NCI-H446 (cell line): ENCODE results near the gene MCF2L.
"Not testable (repeated sequence)": the region's sequence is repeated elsewhere in the genome, so short reads cannot be mapped to it uniquely, and the experiment has no call there.

Experiments used
- DNase-seq, 2 experiments: peaks; one replicate each; lab custom pipeline; 2025; lab: John Stamatoyannopoulos, UW

MCF2L gene

GRCh38 chr13:113050734-113051431 is 81.9 kb downstream of the MCF2L start:
- DNase-seq: no peak

GRCh38 chr13:113051641-113052040 is 82.6 kb downstream of the MCF2L start:
- no peak for DNase-seq

GRCh38 chr13:113052206-113052605 is 83.2 kb downstream of the MCF2L start:
- no peak for DNase-seq

DNA sequence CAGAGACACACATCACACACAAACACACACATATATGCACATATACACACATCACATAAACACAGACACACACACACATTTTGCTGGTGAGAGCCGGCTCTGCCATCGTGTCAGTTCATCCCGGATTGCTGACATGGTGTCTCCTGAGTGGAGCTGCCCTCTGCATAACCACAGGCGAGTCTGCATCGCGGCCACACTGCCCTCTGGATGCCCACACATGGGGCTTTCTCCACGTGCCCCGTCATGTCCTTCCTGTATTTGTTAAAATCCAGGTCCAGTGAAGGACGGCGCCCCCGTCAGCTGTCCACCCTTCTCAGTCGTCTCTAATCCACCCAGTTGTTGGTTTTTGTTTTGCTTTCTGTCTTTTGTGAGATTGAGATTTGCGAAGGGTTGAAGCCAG is 84.0 kb downstream of the MCF2L start:
- DNase-seq: no peak

DNA sequence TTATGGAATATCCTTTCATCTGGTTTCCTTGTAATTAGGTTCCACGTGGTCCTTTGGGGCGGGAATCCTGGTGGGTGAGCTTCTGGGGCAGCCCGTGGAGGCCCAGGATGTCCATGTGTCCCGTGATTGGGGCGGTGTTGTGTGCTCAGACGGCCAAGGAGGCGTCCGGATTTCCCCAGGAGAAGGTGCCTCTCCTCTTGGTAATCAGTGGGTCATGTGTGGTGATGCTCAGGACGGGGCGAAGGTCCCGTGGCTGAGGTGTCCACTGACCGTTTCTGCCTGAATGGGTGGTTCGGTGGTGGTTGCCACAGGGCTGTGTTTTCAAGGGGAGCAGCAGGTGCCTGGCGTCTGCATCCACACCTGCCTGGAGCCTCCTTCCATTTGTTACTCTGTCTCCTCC is 84.4 kb downstream of the MCF2L start:
- no peak for DNase-seq

DNA sequence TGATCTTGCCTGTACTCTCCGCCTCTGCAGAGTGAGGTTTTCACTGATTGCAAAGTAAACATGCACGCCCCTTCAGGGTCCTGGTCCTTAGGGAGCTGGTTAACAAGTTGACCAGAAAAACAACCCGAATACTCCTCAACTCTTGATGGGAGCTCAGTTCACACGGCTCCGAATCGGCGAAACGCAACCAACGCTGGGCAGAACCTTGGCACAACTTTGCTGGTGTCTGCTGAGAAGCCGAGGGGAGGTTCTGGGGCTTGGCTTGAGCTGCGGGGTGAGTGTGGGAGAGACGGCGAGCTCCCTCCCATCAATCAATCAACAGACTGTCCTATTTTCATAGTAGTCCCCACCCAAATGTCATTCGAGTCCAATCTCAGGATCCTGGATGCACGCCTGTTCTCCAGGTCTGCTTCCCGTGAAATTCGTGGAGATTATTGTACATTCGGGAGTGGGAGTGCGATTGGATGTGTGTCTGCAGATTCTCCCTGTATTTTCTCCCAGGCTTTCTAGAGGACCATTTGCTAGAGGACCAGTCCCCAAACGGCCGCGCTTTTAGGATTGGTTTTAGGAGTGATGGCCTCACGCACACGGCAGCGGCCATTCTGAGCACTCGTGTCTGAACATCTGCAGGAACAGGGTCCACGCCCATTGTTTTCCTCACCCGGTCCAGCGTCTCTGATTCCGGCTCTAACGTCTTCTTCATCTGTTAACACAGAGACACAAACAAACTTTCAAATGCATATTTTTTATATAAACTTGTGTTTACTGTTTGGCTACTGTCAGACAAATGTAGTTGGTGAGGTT is 85.0 kb downstream of the MCF2L start:
- no peak for DNase-seq

DNA sequence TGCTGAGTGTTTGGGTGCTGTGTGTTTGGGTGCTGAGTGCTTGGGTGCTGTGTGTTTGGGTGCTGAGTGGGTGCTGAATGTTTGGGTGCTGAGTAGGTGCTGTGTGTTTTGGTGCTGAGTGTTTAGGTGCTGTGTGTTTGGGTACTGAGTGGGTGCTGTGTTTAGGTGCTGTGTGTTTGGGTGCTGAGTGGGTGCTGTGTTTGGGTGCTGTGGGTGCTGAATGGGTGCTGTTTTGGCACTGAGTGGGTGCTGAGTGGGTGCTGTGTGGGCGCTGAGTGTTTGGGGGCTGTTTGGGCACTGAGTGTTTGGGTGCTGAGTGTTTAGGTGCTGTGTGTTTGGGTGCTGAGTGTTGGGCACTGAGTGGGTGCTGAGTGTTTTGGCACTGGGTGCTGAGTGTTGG is 88.1 kb downstream of the MCF2L start:
- DNase-seq: no peak

GRCh38 chr13:113057559-113057958 is 88.5 kb downstream of the MCF2L start:
- DNase-seq: not testable (repeated sequence)

DNA sequence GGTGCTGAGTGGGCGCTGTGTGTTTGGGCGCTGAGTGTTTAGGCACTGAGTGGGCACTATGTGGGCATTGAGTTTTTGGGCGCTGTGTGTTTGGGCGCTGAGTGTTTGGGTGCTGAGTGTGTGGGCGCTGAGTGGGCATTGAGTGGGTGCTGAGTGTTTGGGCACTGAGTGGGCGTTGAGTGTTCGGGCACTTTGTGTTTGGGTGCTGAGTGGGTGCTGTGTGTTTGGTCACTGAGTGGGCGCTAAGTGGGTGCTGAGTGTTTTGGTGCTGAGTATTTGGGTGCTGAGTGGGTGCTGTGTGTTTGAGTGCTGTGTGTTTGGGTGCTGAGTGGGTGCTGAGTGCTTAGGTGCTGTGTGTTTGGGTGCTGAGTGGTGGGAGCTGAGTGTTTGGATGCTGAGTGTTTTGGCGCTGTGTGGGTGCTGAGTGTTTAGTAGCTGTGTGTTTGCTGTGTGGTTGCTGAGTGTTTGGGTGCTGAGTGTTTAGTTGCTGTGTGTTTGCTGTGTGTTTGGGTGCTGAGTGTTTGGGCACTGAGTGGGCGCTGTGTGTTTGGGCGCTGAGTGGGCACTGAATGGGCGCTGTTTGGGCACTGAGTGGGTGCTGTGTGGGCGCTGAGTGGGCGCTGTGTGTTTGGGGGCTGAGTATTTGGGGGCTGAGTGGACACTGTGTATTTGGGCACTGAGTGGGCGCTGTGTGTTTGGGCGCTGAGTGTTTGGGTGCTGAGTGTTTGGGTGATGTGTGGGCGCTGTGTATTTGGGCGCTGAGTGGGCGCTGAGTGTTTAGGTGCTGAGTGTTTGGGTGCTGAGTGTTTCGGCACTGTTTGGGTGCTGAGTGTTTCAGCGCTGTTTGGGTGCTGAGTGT is 89.3 kb downstream of the MCF2L start:
- no peak for DNase-seq

- DNase-seq: no peak
Observed at GRCh38 chr13:113058988-113059850, 90.2 kb downstream of the MCF2L start.

DNA sequence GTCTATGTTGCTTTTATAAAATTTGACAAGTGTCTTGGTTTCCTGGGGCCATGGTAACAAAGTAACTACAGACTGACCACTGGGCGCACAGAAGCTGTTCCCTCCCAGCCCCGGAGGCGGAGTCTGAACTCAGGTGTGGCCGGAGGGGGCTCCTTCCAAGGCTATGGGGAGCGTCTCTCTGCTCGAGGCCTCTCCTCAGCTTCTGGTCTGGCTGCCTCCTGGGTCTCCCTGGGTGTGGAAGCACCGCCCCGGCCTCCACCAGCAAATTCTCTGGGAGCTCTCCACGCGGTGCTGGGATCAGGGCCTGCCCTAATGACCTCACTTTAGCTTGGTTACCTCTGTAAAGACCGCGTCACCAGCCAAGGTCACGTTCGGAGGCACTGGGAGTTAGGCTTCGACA is 90.9 kb downstream of the MCF2L start:
- no peak for DNase-seq

DNA sequence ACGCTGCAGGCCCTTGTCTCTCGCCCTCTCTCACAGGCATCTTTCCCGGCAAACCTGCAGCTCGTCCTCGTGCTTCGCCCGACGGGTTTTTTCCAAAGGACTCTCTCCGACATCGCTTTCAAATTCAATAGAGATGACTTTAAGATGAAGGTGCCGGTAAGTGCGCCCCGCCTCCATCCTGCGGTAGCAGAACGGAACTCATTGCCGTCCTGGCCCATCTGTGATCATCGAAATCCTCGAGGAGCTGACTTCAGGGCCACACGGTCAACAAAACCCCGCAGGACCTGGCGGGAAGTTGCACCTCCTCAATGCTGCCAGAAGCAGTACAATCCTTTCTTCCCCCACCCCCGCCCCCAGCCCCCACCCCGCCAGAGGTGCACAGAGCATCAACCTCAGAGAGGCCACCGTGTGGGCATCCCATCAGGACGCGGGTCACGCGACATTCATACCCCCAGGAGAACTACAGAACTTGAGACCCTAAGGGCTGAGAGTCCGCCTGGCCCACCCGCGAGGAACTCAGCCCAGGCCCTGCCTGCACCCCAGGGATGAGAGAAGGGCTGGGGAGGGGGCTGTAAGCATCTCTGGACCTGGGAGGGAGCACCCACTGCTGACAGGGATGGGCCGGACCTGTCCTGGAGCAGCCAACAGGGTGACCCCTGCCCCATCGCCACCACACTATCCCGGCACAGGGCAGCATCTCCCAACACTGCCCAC is 91.7 kb downstream of the MCF2L start:
- DNase-seq: no peak

GRCh38 chr13:113061271-113061625 is 92.2 kb downstream of the MCF2L start:
- no peak for DNase-seq

DNA sequence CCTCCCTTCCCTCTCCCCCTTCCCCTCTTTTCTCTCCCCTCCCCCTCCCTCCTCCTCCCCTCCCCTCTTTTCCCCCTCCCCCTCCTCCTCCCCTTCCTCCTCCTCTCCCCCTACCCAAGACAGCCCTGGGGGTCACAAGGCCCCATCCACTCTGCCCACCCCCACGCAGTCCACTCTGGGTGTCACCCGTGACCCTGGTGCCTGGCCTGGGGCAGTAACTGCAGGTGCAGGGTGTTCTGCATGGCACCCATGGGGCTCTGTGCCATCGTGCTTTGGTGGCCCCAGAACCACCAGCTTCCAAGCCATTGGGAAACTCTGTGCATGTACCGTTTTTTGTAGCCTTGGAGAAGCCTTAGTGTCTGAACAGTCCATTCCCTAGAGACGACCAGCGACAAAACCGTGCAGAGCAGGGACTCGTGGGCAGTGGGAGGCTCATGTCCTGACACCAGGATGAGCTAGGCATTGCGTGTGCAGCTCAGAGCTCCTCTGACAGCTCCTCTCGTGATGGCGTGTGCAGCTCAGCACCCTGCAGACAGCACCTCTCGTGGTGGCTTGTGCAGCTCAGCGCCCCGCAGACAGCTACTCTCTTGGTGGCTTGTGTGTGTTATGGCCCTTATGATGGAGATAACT is 92.9 kb downstream of the MCF2L start:
- DNase-seq: no peak

DNA sequence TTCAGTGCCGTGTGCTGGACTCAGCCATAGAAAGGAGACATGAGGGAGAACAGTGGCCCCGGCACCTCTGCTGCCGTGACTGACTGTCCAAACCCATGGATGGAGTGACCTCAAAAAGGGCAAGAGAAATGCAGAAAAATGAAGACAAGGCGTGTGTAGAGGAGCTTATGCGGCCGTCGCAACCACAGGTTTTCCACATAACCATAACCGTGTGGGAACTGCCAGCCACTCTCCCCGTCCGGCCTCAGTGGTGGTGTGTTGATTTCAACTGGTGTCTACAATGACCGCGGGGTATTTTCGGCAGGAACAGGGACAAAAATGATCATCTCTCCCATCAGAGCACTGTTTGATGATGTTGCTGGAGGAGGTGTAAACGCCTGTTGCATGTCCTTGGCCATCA is 93.7 kb downstream of the MCF2L start:
- DNase-seq: no peak

- DNase-seq: no peak
Observed at GRCh38 chr13:113063091-113063491, 94.1 kb downstream of the MCF2L start.

DNA sequence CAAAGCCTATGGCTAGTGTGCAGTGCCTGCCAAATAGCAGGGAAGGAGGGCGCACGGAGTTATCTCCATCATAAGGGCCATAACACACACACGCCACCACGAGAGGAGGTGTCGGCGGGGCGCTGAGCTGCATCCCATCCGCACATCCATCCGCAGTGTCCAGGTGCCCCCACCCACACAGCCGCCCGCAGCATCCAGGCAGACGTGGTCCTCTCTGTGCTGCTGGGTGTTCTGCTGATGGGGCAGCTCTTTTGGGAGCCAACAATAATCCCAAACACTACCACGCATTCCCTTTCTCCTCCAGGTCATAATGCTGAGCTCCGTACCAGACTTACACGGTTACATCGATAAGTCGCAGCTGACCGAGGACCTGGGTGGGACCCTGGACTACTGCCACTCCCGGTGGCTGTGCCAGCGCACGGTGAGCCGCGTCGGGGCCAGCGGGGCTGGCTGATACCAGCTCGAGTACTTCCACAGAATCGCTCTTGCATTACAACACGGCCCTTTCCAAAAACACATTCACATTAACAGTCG is 95.1 kb downstream of the MCF2L start:
- no peak for DNase-seq

- no peak for DNase-seq
Observed at GRCh38 chr13:113064534-113065405, 95.8 kb downstream of the MCF2L start.

- no peak for DNase-seq
Observed at GRCh38 chr13:113065406-113066141, 96.6 kb downstream of the MCF2L start.
